Pancreas (tissue), 10 donors: ENCODE measurements around the gene TRRAP. TPM values are rescaled to one million over a fixed set of nuclear protein-coding genes. Genes with fewer than 3 reads are reported as not detected.

Source experiments
- ATAC-seq, 4 donors: fragments of 200-7000 bp; cut with Tn5 transposase; one replicate each; pipeline versions ENCODE4 v1.8.0 to v1.9.1; 2020; ENCODE audit warnings: mild to moderate bottlenecking in 4 of 4, moderate library complexity in 4 of 4
- DNase-seq, 6 donors: peaks; one replicate each; pipeline ENCODE4 v3.0.0-alpha.2; 2020
- FAIRE-seq: peaks from 2 replicates; lab custom pipeline; 2012; peaks lifted over from hg19 to GRCh38; lab: Jason Lieb, UNC
- H3K27ac ChIP-seq, 4 donors: fragments of 200-600 bp; sonication (generic); 1 replicate in 3 of 4; 2 replicates in 1 of 4; pipeline versions ENCODE4 v1.5.0 to v1.8.0; 2020
- H3K27me3 ChIP-seq, 4 donors: fragments of 200-600 bp; one replicate each; pipeline ENCODE4 v1.8.0; 2021
- H3K36me3 ChIP-seq, 3 donors: fragments of 200-600 bp; sonication (generic) in 1 of 3; one replicate each; pipeline versions ENCODE4 v1.5.0 to v1.8.0; 2020 to 2021
- H3K4me1 ChIP-seq, 3 donors: fragments of 200-600 bp; one replicate each; pipeline ENCODE4 v1.8.0; 2021
- H3K4me3 ChIP-seq, 4 donors: fragments of 200-600 bp; sonication (generic) in 2 of 4; one replicate each; pipeline versions ENCODE4 v1.5.0 to v1.8.0; 2020 to 2021
- H3K9me3 ChIP-seq, 4 donors: fragments of 200-600 bp; one replicate each; pipeline ENCODE4 v1.8.0; 2021
- WGBS, 2 donors: extraction: QIAGEN DNeasy Blood & Tissue Kit; methylation state at CpG; one replicate each; pipeline ENCODE4 v1.1.7; 2013; 5-methylcytosine and 5-hydroxymethylcytosine counted together
- intact Hi-C, 3 donors: fragments of 100-400 bp; cut with DNase I; formaldehyde crosslinking; loops; one replicate each; pipeline versions ENCODE4 v1.11.1 to v1.14.2; 2022
- polyA plus RNA-seq, 2 donors: library from polyadenylated mRNA; stranded (reverse); fragments of 200-250 nt; gene quantifications; one replicate each; pipeline ENCODE4 v1.2.3, GENCODE V29; 2013
- total RNA-seq, 6 donors: library from RNA; stranded (reverse); fragmentation: NEBNext Ultra II Directional in 4 of 6; extraction: Animal tissue kit (Norgen Biotek cat#: 25700) in 4 of 6; gene quantifications; one replicate each; pipeline versions ENCODE4 v1.2.1 to v1.2.4, GENCODE V29; 2021 to 2023
- TF ChIP-seq, protein P1 (sequence below), 4 donors: fragments of 200-600 bp; sonication (generic) in 3 of 4; IDR thresholded peaks; one replicate each; pipeline versions ENCODE4 v1.5.0 to v1.8.0; 2021; ENCODE audit warnings: antibody characterized with exemption in 4 of 4
- donor health status: healthy with polysubstance abuse.
- donor health status: DM: no; HTN: no; CAD: no; lungs with moderate emphysema.
- donor health status: DM: no; HTN: no; CAD: no.
- donor health status: control.
- donor health status: control.
- donor health status: Bipolar disorder and iron deficiency.
- donor health status: DM: yes; HTN: yes; CAD: no.
- donor health status: DM: no; HTN: no; CAD: no.
- donor health status: DM: no; HTN: no; CAD: no.
- donor health status: DM: yes; HTN: yes; CAD: no.

TRRAP gene
- total and polyA plus RNA-seq, 8 donors, result 10.2 to 25.1 (median 15.6) TPM

GRCh38 chr7:99013266-99014112 lies 135.2 kb downstream of the TRRAP start:
- intact Hi-C loops, result no loop called here
- ATAC-seq, result no peak

GRCh38 chr7:99014113-99014985 lies 136.0 kb downstream of the TRRAP start:
- Histone ChIP-seq H3K27ac (no peak overlapping the region), H3K36me3 (peaks cover 5 to 50% (median 27%) of the 10 kb centered on the region in 3 donors), H3K27me3 (no peaks in the 10 kb centered on the region), H3K4me3 (no peak overlapping the region), H3K9me3 (no peaks in the 10 kb centered on the region), H3K4me1 (no peaks in the 10 kb centered on the region)
- ATAC-seq (peak in 1 of 4 donors; percentile 12), FAIRE-seq (no peak), DNase-seq (peak in 1 of 6 donors; percentile 50)
- intact Hi-C loops, result no loop called here
- 93 to 95% methylated on average over 18 of the region's 18 CpGs for WGBS, 2 donors
- TF ChIP-seq, protein P1, sequence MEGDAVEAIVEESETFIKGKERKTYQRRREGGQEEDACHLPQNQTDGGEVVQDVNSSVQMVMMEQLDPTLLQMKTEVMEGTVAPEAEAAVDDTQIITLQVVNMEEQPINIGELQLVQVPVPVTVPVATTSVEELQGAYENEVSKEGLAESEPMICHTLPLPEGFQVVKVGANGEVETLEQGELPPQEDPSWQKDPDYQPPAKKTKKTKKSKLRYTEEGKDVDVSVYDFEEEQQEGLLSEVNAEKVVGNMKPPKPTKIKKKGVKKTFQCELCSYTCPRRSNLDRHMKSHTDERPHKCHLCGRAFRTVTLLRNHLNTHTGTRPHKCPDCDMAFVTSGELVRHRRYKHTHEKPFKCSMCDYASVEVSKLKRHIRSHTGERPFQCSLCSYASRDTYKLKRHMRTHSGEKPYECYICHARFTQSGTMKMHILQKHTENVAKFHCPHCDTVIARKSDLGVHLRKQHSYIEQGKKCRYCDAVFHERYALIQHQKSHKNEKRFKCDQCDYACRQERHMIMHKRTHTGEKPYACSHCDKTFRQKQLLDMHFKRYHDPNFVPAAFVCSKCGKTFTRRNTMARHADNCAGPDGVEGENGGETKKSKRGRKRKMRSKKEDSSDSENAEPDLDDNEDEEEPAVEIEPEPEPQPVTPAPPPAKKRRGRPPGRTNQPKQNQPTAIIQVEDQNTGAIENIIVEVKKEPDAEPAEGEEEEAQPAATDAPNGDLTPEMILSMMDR (IDR thresholded peaks at IDR 0.05), result no peak

More at GRCh38 chr7:99013266-99014112, 135.2 kb downstream of the TRRAP start:
- H3K27me3 ChIP-seq, result no peaks in the 10 kb centered on the region
- H3K27ac ChIP-seq, result no peak overlapping the region
- 94 to 96% methylated on average over 25 of the region's 25 CpGs for WGBS, 2 donors
- peaks cover 5 to 59% (median 29%) of the 10 kb centered on the region in 3 donors for H3K36me3 ChIP-seq
- no peak overlapping the region for H3K4me3 ChIP-seq
- TF ChIP-seq, protein P1 (IDR thresholded peaks at IDR 0.05), result no peak
- no peak for FAIRE-seq
- H3K9me3 ChIP-seq, result no peaks in the 10 kb centered on the region
- peak in 1 of 6 donors; percentile 41 for DNase-seq
- no peaks in the 10 kb centered on the region for H3K4me1 ChIP-seq

GRCh38 chr7:99016196-99016595 lies 137.9 kb downstream of the TRRAP start:
- DNase-seq (no peak), ATAC-seq (no peak), FAIRE-seq (no peak)
- intact Hi-C loops, result no loop called here
- H3K27ac ChIP-seq, result no peak overlapping the region
- no peaks in the 10 kb centered on the region for H3K27me3 ChIP-seq
- no peaks in the 10 kb centered on the region for H3K4me1 ChIP-seq
- 95 to 99% methylated on average over 8 of the region's 8 CpGs for WGBS, 2 donors
- peaks cover 5 to 33% (median 22%) of the 10 kb centered on the region in 3 donors for H3K36me3 ChIP-seq
- H3K9me3 ChIP-seq, result no peaks in the 10 kb centered on the region
- H3K4me3 ChIP-seq, result no peak overlapping the region
- TF ChIP-seq, protein P1 (IDR thresholded peaks at IDR 0.05), result no peak

DNA sequence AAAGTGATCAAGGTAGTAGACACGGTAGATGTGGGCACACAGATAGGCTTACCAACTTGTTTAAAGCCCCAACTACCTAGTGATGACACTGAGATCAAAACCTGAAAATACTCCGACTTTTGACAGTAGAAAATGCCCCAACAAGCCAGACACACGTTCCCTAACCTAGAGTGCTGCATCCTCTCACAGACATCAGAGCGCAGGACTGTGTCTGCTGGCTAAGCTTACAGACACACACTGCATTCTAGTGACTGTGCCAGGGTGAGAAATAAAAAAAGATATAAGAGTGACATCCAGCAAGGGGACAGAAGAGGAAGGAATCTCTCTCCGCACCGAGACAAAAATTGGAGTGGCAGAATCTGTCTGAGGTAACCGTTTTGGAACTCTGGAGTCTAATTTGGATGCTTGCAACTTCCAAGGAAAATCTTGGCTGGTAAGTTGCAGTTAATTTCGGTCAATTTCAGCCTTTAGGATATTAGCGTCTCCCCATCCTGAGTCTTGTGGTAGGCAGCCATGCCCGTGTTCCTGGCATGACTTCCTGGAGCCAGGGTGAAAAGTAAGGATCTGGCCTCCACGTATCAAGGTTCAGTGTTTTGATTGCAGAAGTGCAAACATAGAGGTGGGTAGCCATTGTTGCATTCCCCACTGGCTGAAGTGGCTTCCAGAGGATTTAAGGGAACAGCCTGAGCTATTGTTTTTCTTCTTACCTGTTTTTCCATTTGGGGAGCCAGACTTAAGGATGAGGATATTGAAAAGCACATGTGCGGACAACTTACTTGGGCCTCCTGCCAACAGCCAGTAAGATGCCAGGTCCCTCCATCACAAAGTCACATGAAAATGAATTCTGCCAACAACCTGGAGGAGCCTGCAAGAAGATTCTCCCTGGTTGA lies 141.4 kb downstream of the TRRAP start:
- 84 to 85% methylated on average over 12 of the region's 12 CpGs for WGBS, 2 donors
- intact Hi-C loops, result no loop called here
- H3K27ac ChIP-seq, result no peak overlapping the region
- H3K4me1 ChIP-seq, result peaks cover 0 to 6% (median 0%) of the 10 kb centered on the region in 3 donors
- no peaks in the 10 kb centered on the region for H3K27me3 ChIP-seq
- FAIRE-seq (no peak), DNase-seq (no peak), ATAC-seq (peak in 1 of 4 donors; percentile 31)
- H3K4me3 ChIP-seq, result no peak overlapping the region
- TF ChIP-seq, protein P1 (IDR thresholded peaks at IDR 0.05), result no peak
- no peaks in the 10 kb centered on the region for H3K9me3 ChIP-seq
- no peaks in the 10 kb centered on the region for H3K36me3 ChIP-seq
